SK-N-SH (cell line): ENCODE results near the gene TMEM209. TPM values are rescaled to one million over a fixed set of nuclear protein-coding genes. Genes with fewer than 3 reads are reported as not detected.

Source experiments
- CTCF ChIA-PET: fragments of 300-600, 350-600 bp; formaldehyde crosslinking; extraction: SDS; loops from one replicate; lab custom pipeline; 2021; lab: Yijun Ruan, JAX
- POLR2A ChIA-PET: fragments of 350-600 bp; sonication (Branson Sonifier 250); formaldehyde crosslinking; extraction: SDS; loops from one replicate; lab custom pipeline; 2020; ENCODE audit warnings: antibody characterized with exemption, inconsistent platforms; lab: Yijun Ruan, JAX
- DNase-seq: peaks from one replicate; pipeline ENCODE4 v3.0.0; 2012
- H2AFZ ChIP-seq: fragments of 200-600 bp; sonication (generic); 2 replicates; pipeline ENCODE4 v1.8.1; 2016; ENCODE audit warnings: antibody characterized with exemption, mild to moderate bottlenecking, low read depth
- H3F3A ChIP-seq: fragments of 200-600 bp; sonication (generic); replicated peaks from 2 replicates; pipeline ENCODE3; 2016; ENCODE audit warnings: antibody characterized with exemption, mild to moderate bottlenecking; ENCODE audit not compliant: insufficient read depth
- H3K27ac ChIP-seq, 2 experiments: fragments of 200-500 bp in 1 of 2; fragments of 200-600 bp in 1 of 2; sonication (Bioruptor generic) in 1 of 2; sonication (generic), shearing (Covaris generic) in 1 of 2; 2 replicates each; pipeline versions ENCODE4 v1.5.1 to v1.6.1; 2014 to 2016; ENCODE audit warnings: low read depth in 2 of 2, inconsistent platforms in 1 of 2, low read length in 1 of 2, mild to moderate bottlenecking in 1 of 2, mixed read lengths in 1 of 2
- H3K27me3 ChIP-seq: fragments of 200-600 bp; sonication (generic), shearing (Covaris generic); 2 replicates; pipeline ENCODE4 v1.6.1; 2016; ENCODE audit warnings: mixed run types; ENCODE audit not compliant: insufficient read depth
- H3K36me3 ChIP-seq, 2 experiments: fragments of 200-500 bp in 1 of 2; fragments of 200-600 bp in 1 of 2; sonication (Bioruptor generic) in 1 of 2; sonication (generic) in 1 of 2; replicated peaks in 1 of 2; 2 replicates each; pipeline versions ENCODE3 to v1.5.1; 2014 to 2016; ENCODE audit warnings: low read length in 1 of 2, mild to moderate bottlenecking in 1 of 2; ENCODE audit not compliant: insufficient read depth in 2 of 2, control insufficient read depth in 1 of 2
- H3K4me1 ChIP-seq, 2 experiments: fragments of 200-500 bp in 1 of 2; fragments of 200-600 bp in 1 of 2; sonication (Bioruptor generic) in 1 of 2; sonication (generic), shearing (Covaris generic) in 1 of 2; 2 replicates each; pipeline versions ENCODE4 v1.5.1 to v1.6.1; 2014 to 2016; ENCODE audit warnings: low read depth in 1 of 2, low read length in 1 of 2, mixed run types in 1 of 2; ENCODE audit not compliant: insufficient read depth in 2 of 2, control insufficient read depth in 1 of 2
- H3K4me2 ChIP-seq: fragments of 200-600 bp; sonication (generic), shearing (Covaris generic); 2 replicates; pipeline ENCODE4 v1.6.1; 2017; ENCODE audit warnings: mixed run types
- H3K4me3 ChIP-seq, 2 experiments: fragments of 200-500 bp in 1 of 2; fragments of 200-600 bp in 1 of 2; sonication (Bioruptor generic) in 1 of 2; sonication (generic), shearing (Covaris generic) in 1 of 2; 2 replicates each; pipeline versions ENCODE4 v1.5.1 to v1.8.1; 2014 to 2016; ENCODE audit warnings: low read depth in 2 of 2, inconsistent platforms in 1 of 2, low read length in 1 of 2, mild to moderate bottlenecking in 1 of 2, mixed read lengths in 1 of 2, moderate library complexity in 1 of 2
- H3K79me2 ChIP-seq: fragments of 200-600 bp; sonication (generic); 2 replicates; pipeline ENCODE4 v1.8.1; 2017; ENCODE audit warnings: mild to moderate bottlenecking; ENCODE audit not compliant: insufficient read depth
- H3K9ac ChIP-seq: fragments of 200-600 bp; sonication (generic); 2 replicates; pipeline ENCODE4 v1.6.1; 2017; ENCODE audit warnings: mixed run types
- H3K9me2 ChIP-seq: fragments of 200-600 bp; sonication (generic); 2 replicates; pipeline ENCODE4 v1.6.1; 2017; ENCODE audit warnings: mixed run types
- H3K9me3 ChIP-seq: fragments of 200-600 bp; sonication (generic); 2 replicates; pipeline ENCODE4 v1.6.1; 2017; ENCODE audit warnings: mixed run types, mild to moderate bottlenecking, moderate library complexity
- H4K20me1 ChIP-seq: fragments of 200-600 bp; sonication (generic); 2 replicates; pipeline ENCODE4 v1.6.1; 2017; ENCODE audit warnings: mild to moderate bottlenecking, mixed run types; ENCODE audit not compliant: insufficient read depth
- CHD2 ChIP-seq: fragments of 150-350 bp; IDR thresholded peaks from 2 replicates; pipeline ENCODE4 v1.6.1; 2018; ENCODE audit warnings: low read length; ENCODE audit not compliant: partially characterized antibody
- CTCF ChIP-seq: fragments of 200-600 bp; sonication (generic); IDR thresholded peaks from 2 replicates; pipeline ENCODE4 v1.6.1; 2017; ENCODE audit warnings: antibody characterized with exemption, mild to moderate bottlenecking, moderate library complexity
- ELF1 ChIP-seq: IDR thresholded peaks from 2 replicates; pipeline ENCODE4 v1.4.0; 2012
- EP300 ChIP-seq, 2 experiments: IDR thresholded peaks; 2 replicates each; pipeline versions ENCODE4 v1.4.0 to v1.6.1; 2012; ENCODE audit warnings: borderline replicate concordance in 1 of 2, low read depth in 1 of 2, low read length in 1 of 2
- FOSL2 ChIP-seq: IDR thresholded peaks from 2 replicates; pipeline ENCODE4 v1.4.0; 2012; ENCODE audit warnings: low read depth, mild to moderate bottlenecking, moderate library complexity, borderline replicate concordance
- FOXM1 ChIP-seq: IDR thresholded peaks from 2 replicates; pipeline ENCODE4 v1.4.0; 2012; ENCODE audit warnings: low read depth, mild to moderate bottlenecking
- IRF3 ChIP-seq: fragments of 150-350 bp; IDR thresholded peaks from 2 replicates; pipeline ENCODE4 v1.6.1; 2016; ENCODE audit warnings: mild to moderate bottlenecking, low read depth, low read length
- MAX ChIP-seq: IDR thresholded peaks from 2 replicates; pipeline ENCODE4 v1.4.0; 2012; ENCODE audit warnings: low read depth
- MEF2A ChIP-seq: IDR thresholded peaks from 2 replicates; pipeline ENCODE4 v1.4.0; 2012; ENCODE audit warnings: low read depth, borderline replicate concordance
- NFIC ChIP-seq: IDR thresholded peaks from 2 replicates; pipeline ENCODE4 v1.4.0; 2012; ENCODE audit warnings: borderline replicate concordance
- PBX3 ChIP-seq: IDR thresholded peaks from 2 replicates; pipeline ENCODE4; 2012
- RAD21 ChIP-seq: IDR thresholded peaks from 2 replicates; pipeline ENCODE4 v1.6.1; 2012; ENCODE audit warnings: mild to moderate bottlenecking, low read length
- RFX5 ChIP-seq: IDR thresholded peaks from 2 replicates; pipeline ENCODE4 v1.6.1; 2012; ENCODE audit warnings: mild to moderate bottlenecking, improper control_type of control experiment, low read length
- SMC3 ChIP-seq: IDR thresholded peaks from 2 replicates; pipeline ENCODE4 v1.6.1; 2012; ENCODE audit warnings: low read depth, low read length, improper control_type of control experiment
- TCF12 ChIP-seq: IDR thresholded peaks from 2 replicates; pipeline ENCODE4 v1.4.0; 2012
- YY1 ChIP-seq: IDR thresholded peaks from 2 replicates; pipeline ENCODE4 v1.4.0; 2012; ENCODE audit warnings: low read depth, mild to moderate bottlenecking
- WGBS: methylation state at CpG from one replicate; pipeline ENCODE4 v1.1.6; 2017; ENCODE audit warnings: low lambda C conversion rate; 5-methylcytosine and 5-hydroxymethylcytosine counted together
- polyA plus RNA-seq, 3 experiments: library from polyadenylated mRNA; depleted of rRNA; stranded (reverse); fragments of >200 nt; gene quantifications; 2 replicates each; pipeline ENCODE4 v1.2.3, GENCODE V29; 2012

TMEM209 gene
- polyA plus RNA-seq, 1 of the 3 experiments (the other 2 are of a cell fraction) = 14.9 TPM

GRCh38 chr7:130143334-130143732 lies 61.9 kb downstream of the TMEM209 start:
- no peak overlapping the region for H3K9ac ChIP-seq
- peaks cover 5 to 15% of the 10 kb centered on the region in 2 experiments; a peak in 2 of 4 replicates for H3K4me1 ChIP-seq
- H3K9me2 ChIP-seq = no peaks in the 10 kb centered on the region
- no peak overlapping the region for H3K27ac ChIP-seq
- no peaks in the 10 kb centered on the region for H3K79me2 ChIP-seq
- no peak for DNase-seq
- H3K9me3 ChIP-seq = no peaks in the 10 kb centered on the region
- CTCF ChIA-PET = interaction anchor here (4.1 kb wide), 1 partner anchor 72 kb away, joined by 30 read pairs; the partner anchor contains the start of gene KLHDC10
- no peak for TF ChIP-seq NFIC
- TF ChIP-seq FOSL2 = no peak
- no peak for TF ChIP-seq EP300 (IDR thresholded peaks at IDR 0.05; ENCODE audit: borderline replicate concordance in 1 of 2, low read depth in 1 of 2, low read length in 1 of 2)
- TF ChIP-seq YY1 = no peak
- TF ChIP-seq FOXM1 = no peak
- TF ChIP-seq MEF2A = no peak
- TF ChIP-seq MAX = no peak
- TF ChIP-seq SMC3 = no peak
- no peak for TF ChIP-seq CTCF
- no peak for TF ChIP-seq RAD21
- no peak for TF ChIP-seq CHD2
- no peak for TF ChIP-seq IRF3
- no peak for TF ChIP-seq PBX3
- no peak for TF ChIP-seq TCF12
- TF ChIP-seq RFX5 = no peak
- no peak for TF ChIP-seq ELF1
- H2AFZ ChIP-seq = no peak overlapping the region
- 95% methylated on average over 5 of the region's 5 CpGs for WGBS
- H4K20me1 ChIP-seq = no peaks in the 10 kb centered on the region
- no peaks in the 10 kb centered on the region for H3K27me3 ChIP-seq
- no peaks in the 10 kb centered on the region for H3K36me3 ChIP-seq
- peaks cover 10% of the 10 kb centered on the region for H3F3A ChIP-seq
- POLR2A ChIA-PET = interaction anchor here (0.7 to 2.9 kb wide), 2 partner anchors 11 to 26 kb away, joined by 4 to 19 read pairs; no protein-coding TSS in a partner anchor
- H3K4me3 ChIP-seq = no peak overlapping the region
- no peak overlapping the region for H3K4me2 ChIP-seq
